ENCODE measurements around the gene ABHD1.
A peak's percentile ranks its signal among the peaks of the same experiment; 100 is the strongest.
"Not testable (repeated sequence)": the region's sequence is repeated elsewhere in the genome, so short reads cannot be mapped to it uniquely, and the experiment has no call there.

The ABHD1 gene

GRCh38 chr2:27123302-27124150, at the start of gene ABHD1:
ABHD1 (plus strand) TSS chr2:27123815; CDS start chr2:27123949, 134 bp downstream.
- peak; percentile 19 to 51 for DNase-seq (ENCODE audit: low read depth in 2 of 2)

- peak in 1 of 2 donors; percentile 23 for DNase-seq (ENCODE audit: low read depth in 2 of 2)
These were observed 48.7 kb upstream of the ABHD1 start for GRCh38 chr2:27074738-27075565.

GRCh38 chr2:27075566-27075871, 48.1 kb upstream of the ABHD1 start:
- not testable (repeated sequence) for DNase-seq (ENCODE audit: low read depth in 2 of 2)

- no peak for DNase-seq (ENCODE audit: low read depth in 2 of 2)
These were observed 47.3 kb upstream of the ABHD1 start for GRCh38 chr2:27076323-27076722.

- no peak for DNase-seq (ENCODE audit: low read depth in 2 of 2)
These were observed 46.4 kb upstream of the ABHD1 start for GRCh38 chr2:27077231-27077630.

- no peak for DNase-seq (ENCODE audit: low read depth in 2 of 2)
These were observed 45.1 kb upstream of the ABHD1 start, which contains the start of gene EMILIN1 for GRCh38 chr2:27078267-27079194. EMILIN1 (plus strand) TSS chr2:27078615; CDS start chr2:27079066, 451 bp downstream.

- DNase-seq (ENCODE audit: low read depth in 2 of 2): no peak
These were observed 44.1 kb upstream of the ABHD1 start for GRCh38 chr2:27079233-27080139.

- DNase-seq (ENCODE audit: low read depth in 2 of 2): no peak
These were observed 43.5 kb upstream of the ABHD1 start for GRCh38 chr2:27080140-27080469.

GRCh38 chr2:27080603-27080936, 43.0 kb upstream of the ABHD1 start:
- DNase-seq (ENCODE audit: low read depth in 2 of 2): no peak

GRCh38 chr2:27081984-27082772, 41.4 kb upstream of the ABHD1 start:
- DNase-seq (ENCODE audit: low read depth in 2 of 2): no peak

GRCh38 chr2:27082773-27083409, 40.7 kb upstream of the ABHD1 start:
- DNase-seq (ENCODE audit: low read depth in 2 of 2): no peak

- DNase-seq (ENCODE audit: low read depth in 2 of 2): no peak
These were observed 40.0 kb upstream of the ABHD1 start for GRCh38 chr2:27083410-27084296.

- no peak for DNase-seq (ENCODE audit: low read depth in 2 of 2)
These were observed 39.1 kb upstream of the ABHD1 start for GRCh38 chr2:27084297-27085061.

GRCh38 chr2:27085062-27085672, 38.4 kb upstream of the ABHD1 start:
- no peak for DNase-seq (ENCODE audit: low read depth in 2 of 2)

- peak in 1 of 2 donors; percentile 10 for DNase-seq (ENCODE audit: low read depth in 2 of 2)
These were observed 37.9 kb upstream of the ABHD1 start for GRCh38 chr2:27085673-27086089.

- peak; percentile 93 to 98 for DNase-seq (ENCODE audit: low read depth in 2 of 2)
These were observed 37.4 kb upstream of the ABHD1 start for GRCh38 chr2:27086090-27086723.
